ENCODE measurements around the gene ZNF10. TPM values are rescaled to one million over a fixed set of nuclear protein-coding genes. Genes with fewer than 3 reads are reported as not detected.

The ZNF10 gene
- polyA plus RNA-seq, 1 experiment: 2.0 TPM

- TF ChIP-seq, protein P1, sequence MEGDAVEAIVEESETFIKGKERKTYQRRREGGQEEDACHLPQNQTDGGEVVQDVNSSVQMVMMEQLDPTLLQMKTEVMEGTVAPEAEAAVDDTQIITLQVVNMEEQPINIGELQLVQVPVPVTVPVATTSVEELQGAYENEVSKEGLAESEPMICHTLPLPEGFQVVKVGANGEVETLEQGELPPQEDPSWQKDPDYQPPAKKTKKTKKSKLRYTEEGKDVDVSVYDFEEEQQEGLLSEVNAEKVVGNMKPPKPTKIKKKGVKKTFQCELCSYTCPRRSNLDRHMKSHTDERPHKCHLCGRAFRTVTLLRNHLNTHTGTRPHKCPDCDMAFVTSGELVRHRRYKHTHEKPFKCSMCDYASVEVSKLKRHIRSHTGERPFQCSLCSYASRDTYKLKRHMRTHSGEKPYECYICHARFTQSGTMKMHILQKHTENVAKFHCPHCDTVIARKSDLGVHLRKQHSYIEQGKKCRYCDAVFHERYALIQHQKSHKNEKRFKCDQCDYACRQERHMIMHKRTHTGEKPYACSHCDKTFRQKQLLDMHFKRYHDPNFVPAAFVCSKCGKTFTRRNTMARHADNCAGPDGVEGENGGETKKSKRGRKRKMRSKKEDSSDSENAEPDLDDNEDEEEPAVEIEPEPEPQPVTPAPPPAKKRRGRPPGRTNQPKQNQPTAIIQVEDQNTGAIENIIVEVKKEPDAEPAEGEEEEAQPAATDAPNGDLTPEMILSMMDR (IDR thresholded peaks at IDR 0.05; ENCODE audit: insufficient read depth, low read depth, low read length): no peak
- Histone ChIP-seq H3K36me3 (ENCODE audit: control insufficient read depth, insufficient read depth, low read length) (peaks cover 7% of the 10 kb centered on the region), H3K27me3 (ENCODE audit: control insufficient read depth, insufficient read depth, low read length) (no peaks in the 10 kb centered on the region), H3K4me3 (ENCODE audit: low read depth, low read length) (no peak overlapping the region)
- no peak for DNase-seq (ENCODE audit: low read depth)
- POLR2A ChIA-PET: no interaction called here
- CTCF ChIA-PET: no interaction called here
Observed at GRCh38 chr12:133206390-133206789, 76.0 kb downstream of the ZNF10 start.

Other genes with a start within 250 kb of the ZNF10 start
- gene CHFR, start 243.0 kb upstream of the ZNF10 start, polyA plus RNA-seq (2011; rRNA removed): 29.5 and 41.6 TPM in 2 replicates
- gene ZNF605, start 174.3 kb upstream of the ZNF10 start, polyA plus RNA-seq (2011; rRNA removed): 4.7 and 8.7 TPM in 2 replicates
- gene ZNF26, start 144.3 kb upstream of the ZNF10 start, polyA plus RNA-seq (2011; rRNA removed): 3.9 and 4.6 TPM in 2 replicates
- 9.7 and 16.2 TPM in 2 replicates for gene ZNF84, start 93.1 kb upstream of the ZNF10 start, polyA plus RNA-seq (2011; rRNA removed)
- gene ZNF140, start 49.7 kb upstream of the ZNF10 start, polyA plus RNA-seq (2011; rRNA removed): 11.8 and 14.6 TPM in 2 replicates
- 0.21 and 0.47 TPM in 2 replicates for gene ZNF891, start 353 bp upstream of the ZNF10 start, polyA plus RNA-seq (2011; rRNA removed)
- 9.9 and 16.2 TPM in 2 replicates for gene ZNF268, start 50.9 kb downstream of the ZNF10 start, polyA plus RNA-seq (2011; rRNA removed)
- not detected in 2 replicates for gene ANHX, start 105.2 kb downstream of the ZNF10 start, polyA plus RNA-seq (2011; rRNA removed)